GM19099 (cell line): ENCODE results near the gene PDE3A.

Source experiments
- POLR2A ChIP-seq: IDR thresholded peaks from 3 replicates; pipeline ENCODE4 v1.6.1; 2011; ENCODE audit warnings: low read depth; ENCODE audit not compliant: insufficient read length; ENCODE audit errors: extremely low read depth

The PDE3A gene

DNA sequence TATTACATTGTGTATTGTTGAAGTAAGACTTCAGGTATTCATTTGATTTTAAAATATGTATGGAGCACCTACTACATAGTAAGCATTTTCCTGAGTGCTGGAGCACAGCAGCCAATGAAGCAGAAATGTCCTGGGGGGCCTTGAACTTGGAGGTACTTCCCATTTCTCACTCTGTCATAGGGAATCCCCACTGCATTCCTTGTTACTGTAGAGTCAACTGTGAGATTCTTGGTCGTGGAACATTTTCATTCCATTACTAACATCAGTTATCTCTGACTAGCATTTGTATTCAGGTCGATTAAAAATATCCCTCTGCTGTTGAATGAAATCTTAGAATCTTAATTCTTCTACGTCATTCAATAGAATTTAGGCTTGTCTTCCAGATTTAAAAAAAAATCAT lies 66.7 kb downstream of the PDE3A start:
- no peak for TF ChIP-seq POLR2A

DNA sequence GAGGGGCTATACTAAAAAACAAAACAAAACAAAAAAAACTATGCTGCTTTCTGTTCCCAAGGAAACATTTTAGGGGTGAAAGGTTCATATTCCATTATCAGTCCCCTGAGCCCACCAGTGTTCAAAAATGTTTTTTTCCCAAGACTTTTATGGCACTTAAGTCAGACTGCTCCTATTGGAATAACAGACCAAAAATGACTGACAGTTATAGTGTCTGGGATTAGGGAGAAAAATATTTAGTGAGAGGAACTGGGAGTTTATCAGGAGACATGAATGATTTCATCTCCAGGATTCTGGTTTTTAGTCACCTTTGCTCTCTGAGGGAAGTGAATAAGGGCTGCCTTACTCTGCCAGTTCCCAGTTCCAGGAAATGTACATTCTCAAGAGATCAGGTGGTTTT lies 68.0 kb downstream of the PDE3A start:
- TF ChIP-seq POLR2A: no peak

DNA sequence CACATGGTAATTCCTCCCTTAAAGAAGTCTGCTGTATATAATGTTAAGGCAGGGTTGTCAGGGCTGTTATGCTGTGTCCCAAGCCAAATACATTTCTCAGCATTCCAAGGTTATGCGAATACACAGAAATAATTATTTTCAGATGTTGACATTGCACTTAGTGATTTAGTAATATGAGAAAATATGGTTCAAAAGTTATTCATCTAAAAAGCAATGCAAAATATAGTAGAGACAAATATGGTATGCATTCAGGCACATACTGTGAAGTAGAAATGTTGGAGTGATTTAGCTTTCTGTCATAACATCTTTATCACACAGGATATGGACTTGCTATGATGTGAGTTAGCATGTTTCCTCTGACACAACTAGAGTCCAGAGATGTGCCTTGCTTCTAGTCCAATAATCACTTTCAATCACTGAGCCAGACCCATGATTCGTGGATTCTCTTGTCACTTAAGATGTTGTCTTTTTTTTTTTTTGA lies 70.0 kb downstream of the PDE3A start:
- no peak for TF ChIP-seq POLR2A

DNA sequence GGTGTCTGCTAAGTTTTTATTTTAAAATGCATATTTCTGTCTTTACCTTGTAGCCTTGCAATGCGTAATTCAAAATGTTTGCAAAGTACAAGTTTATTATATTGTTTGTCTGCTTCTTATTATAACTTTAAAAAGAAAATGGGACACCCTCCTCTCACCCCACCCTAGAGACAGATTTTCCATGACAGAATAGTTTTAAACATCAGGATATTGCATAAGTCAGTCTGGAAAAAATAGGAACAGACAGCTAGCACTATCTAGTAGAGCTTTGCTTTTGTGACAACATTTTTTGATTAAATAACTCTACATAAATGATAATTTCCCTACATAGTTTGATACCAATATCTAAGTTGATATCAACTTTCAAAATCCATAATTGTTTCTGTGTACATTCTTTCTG lies 71.3 kb downstream of the PDE3A start:
- no peak for TF ChIP-seq POLR2A

DNA sequence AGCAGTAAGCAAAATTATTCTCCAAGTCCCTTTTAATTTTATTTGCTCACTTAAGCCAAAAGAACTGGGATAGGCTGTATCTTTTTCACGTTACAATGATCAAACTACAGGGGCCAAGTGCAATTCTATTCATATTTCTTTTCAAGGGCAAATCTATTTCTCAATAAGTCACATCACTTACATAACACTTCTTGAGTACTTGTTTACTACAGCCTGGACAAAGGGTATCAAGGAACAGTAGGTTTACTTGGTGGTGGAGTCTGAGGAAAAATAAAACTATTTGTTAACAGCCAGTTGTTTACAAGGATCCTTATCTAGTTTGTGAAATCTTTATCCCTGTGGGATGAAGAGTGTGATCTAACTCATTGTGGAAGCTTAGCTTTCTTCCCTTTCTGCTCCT lies 72.1 kb downstream of the PDE3A start:
- no peak for TF ChIP-seq POLR2A

DNA sequence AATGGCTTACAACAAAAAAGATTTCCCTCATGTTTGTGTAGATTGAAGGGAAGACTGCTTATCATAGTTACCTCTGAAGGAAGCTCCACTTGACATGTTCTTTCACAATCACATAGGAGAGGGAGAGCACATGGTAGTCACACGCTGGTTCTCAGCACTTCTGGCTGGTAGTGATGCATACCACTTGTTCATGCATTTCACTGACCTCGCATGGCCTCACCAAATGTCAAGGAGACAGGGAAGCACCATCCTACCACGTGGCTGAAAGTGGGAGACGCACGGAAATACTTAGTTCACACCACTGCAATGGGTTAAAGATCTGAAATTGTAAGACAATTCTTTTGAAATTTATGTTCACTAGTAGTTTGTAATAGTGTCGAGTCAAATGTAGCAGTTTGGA lies 74.0 kb downstream of the PDE3A start:
- TF ChIP-seq POLR2A: no peak

DNA sequence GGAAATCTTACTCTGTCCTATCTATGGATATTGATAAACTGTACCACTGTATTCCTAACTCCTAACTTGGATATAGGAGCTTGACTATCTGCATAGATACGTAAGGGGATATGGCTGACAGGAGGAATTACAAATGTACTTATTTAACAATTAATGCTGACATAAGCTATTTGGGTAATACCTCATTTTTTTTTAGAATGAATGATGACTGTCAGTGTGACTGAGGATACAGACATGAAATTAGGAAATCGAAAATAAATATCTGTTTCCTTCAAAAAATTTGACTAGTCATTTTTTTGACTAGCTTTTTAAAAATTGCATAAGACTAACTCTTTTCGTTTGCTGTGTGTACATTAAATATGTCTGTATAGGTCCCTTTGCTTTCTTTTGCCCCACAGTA lies 74.9 kb downstream of the PDE3A start:
- no peak for TF ChIP-seq POLR2A

DNA sequence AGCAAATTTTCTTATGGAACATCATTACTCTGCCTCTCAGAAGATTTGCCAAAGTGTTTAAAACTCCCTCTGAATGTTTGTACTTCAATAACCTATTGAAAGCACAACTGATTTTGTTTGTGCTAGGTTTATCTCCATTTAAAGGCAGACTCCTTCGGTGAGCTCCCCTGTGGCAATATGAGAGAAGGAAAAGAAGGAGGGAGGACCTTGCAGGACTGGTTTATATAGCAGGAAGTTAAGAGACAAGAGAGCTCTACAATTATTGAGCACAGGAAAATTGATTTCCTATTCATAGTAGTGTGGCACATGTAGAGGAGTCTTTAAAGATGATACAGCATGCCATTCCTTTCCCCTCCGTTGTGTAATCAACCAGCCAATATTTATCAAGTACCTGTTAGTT lies 75.5 kb downstream of the PDE3A start:
- no peak for TF ChIP-seq POLR2A

DNA sequence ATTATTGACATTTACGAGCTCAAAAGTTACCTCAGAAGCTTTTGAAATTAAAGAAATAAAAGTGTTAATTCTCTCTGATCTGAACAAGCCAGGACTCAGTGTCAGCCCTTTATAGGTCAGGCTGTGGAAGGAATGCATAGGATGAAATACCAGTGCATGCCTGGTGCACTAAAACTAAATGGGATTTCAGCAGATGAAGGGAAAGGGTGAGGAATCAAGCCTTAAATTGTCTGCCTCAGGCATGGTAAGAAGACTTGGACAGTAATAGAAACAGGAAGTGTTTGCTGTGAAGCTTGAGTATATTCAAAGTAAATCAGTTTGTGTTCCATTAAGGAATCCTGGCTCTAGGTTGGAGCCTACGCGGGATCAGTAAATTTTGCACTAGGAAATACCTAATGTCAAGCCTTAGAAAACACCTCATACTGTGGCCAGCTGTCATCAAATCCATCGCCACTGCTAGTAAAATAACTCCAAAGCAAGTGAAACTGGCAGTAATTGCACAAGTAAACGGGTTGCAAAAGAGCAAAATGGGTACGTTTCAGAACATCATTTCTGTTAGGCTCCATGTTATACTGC lies 76.3 kb downstream of the PDE3A start:
- TF ChIP-seq POLR2A: no peak

DNA sequence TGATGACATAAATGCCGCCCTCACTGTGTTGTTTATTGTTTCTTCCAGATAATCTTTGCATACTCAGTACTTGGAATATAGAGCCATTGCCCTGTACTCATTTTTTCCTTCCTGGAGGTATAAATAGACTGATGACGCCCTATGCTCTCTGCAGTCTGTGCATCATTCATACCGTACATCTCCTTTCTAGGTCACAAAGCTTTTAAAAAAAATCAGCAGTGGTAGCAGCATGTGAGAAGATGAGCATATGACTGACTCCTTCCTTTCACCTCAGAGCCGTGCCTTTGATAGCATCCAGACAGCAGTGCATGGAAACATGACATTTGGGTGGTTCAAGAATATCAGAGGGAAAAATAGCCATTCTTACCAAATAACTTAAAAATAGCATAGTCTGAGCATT lies 77.3 kb downstream of the PDE3A start:
- TF ChIP-seq POLR2A: no peak

DNA sequence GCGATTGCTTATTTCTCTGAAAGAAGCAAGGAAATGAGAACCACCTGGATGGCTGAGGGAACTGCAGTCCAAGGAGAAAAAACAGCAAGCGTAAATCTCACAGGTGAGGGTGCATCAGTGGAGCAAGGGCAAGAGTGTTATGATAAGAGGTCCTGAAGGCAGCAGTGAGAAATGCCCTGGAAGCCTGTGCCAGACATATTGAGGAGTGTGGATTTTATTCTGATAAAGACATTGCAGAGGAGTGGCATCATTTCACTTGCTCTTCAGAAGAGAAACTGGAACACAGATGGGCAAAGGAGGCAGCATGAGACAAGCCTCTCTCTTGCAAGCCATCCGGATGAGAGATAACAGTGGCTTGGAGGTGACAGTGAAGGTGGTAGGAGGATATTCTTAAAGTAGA lies 78.5 kb downstream of the PDE3A start:
- no peak for TF ChIP-seq POLR2A

DNA sequence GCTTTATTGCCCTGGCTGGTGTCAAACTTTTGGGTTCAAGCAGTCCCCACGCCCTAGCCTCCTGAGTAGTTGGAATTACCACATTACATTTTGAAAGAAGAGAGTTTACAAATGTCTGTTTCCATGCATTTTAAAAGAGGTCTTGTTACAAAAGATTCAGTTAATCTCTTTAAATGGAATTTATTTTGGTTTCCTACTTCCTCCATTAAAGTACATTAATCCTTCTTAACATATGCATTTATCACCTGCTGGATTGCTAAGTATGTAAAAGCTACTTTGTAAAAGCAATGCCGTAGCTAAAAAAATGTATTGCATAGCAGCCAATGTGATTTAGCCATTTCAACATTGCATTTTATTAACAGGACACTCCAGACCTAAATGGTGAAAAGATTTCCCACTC lies 80.4 kb downstream of the PDE3A start:
- TF ChIP-seq POLR2A: no peak

DNA sequence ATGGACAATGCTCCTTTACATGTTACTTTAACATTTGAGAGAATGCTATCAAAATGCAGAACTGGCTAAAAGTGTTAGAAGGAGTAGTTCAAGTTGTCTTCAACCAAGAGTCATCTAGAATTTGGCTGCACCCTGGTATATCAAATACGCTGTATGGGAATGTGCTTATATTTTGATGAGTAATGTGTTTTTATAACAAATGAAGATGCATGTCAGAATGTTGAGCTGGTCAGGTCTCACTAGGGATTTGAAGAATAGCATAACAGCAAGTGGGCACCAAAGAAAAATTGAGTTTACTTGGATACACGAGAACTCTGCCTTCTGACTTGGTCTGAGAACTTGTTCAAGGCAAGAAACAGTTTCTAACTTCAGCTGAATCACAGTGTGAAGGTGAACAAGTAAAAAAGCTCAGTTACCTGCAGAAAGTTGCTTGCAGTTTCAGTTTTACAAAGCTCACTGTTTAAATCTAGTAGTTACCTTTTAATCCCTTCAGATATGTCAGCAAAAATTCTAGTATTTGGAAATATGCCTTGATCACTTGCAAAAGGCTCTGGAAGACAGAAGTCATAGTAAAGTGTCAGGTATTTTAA lies 82.3 kb downstream of the PDE3A start:
- TF ChIP-seq POLR2A: no peak

DNA sequence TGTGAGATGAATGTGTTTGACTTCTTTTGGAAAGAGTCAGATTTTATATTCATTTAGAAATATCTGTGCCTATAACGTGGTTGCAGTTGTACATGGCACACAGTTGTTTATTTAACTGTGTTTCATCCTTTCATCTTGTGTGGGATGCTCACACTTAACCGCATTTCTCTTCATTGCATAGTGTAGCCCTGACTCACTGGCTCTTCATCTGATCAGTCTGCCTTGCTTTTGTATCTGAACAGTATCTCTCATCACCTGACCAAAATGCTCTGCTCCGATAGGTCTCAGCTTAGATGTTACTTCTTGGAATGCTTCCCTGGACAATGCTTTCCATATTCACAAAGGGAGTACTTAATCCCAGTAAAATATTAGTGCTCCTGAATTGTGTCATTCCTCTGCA lies 83.4 kb downstream of the PDE3A start:
- TF ChIP-seq POLR2A: no peak

DNA sequence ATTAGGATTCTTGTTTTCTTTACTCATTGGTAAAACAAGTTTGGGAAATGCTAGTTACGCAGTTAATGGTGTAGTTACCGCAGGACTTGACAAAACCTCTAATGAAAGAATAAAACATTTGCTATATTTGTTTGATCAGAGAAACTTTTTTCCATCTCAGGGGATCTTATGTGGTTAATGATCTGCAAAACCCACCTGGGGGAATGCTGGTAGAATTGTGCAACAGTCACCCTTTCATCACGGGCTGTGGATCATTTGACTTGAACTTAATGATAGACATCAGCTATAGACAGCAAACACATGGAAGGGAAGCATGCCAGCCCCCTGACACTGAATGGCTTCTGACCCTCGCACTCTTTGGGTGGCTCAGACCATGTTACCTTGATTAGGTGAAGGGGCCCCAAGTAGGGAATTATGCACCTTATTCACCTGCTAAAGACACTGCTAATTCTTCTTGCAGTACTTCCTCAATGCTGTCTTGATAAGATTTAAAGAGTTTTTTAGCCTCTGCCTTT lies 84.2 kb downstream of the PDE3A start:
- no peak for TF ChIP-seq POLR2A

DNA sequence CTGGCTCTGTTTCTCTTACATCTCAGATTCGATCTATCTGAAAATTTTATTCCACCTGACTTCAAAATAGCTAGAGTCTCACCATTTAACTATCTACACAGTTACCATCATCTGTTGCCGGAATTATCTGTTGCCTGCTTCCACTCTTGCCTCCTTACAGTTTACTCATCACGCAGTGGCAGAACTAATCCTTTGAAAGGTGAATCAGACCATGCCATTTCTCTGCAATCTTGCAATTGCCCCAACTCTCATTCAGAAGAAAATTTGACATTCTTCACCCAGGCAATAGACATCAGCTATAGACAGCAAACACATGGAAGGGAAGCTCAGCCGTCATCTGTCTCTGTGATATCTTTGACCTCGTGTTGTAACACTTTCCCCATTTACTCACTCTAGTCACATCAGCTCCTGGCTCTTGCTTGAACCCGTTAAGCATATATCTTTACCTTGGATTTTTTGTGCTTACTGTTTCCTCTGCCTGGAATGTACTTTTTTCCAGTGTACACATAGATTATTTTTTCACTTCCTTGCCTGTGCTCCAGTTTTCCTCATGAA lies 85.5 kb downstream of the PDE3A start:
- no peak for TF ChIP-seq POLR2A
